ENCODE results near the gene KRTAP5-3.

The KRTAP5-3 gene

DNA sequence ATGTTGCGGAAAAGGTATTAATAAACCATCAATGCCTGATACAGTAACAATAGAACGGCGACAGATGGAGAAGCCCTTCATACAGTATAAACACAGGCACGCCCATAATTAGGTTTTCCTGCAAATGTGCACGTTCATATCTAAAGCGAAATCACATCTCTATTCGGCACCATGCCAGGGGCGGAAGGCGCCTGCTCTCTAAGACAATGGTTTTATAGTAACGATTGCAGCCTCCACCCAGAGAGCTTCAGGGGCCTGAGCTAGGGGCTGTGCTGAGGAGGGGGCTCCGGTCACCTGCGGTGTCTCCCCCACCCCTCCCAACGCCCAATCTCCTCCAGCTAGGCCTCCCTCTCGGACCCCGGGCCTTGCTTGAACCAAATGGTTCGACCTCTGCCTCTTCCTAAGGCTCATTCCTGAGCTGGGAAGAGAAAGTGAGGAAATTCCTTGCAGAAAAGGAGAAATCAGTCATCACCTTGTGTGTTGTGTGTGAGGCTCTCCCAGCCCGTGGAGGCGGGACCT lies 30.9 kb upstream of the KRTAP5-3 start:
- H3K27ac Mint-ChIP-seq: no peak overlapping the region
- no peaks in the 10 kb centered on the region for H3K36me3 Mint-ChIP-seq (ENCODE audit: low read depth)
- H3K4me3 Mint-ChIP-seq: no peak overlapping the region
- no peaks in the 10 kb centered on the region for H3K4me1 Mint-ChIP-seq (ENCODE audit: low read depth)
- no peaks in the 10 kb centered on the region for H3K9me3 Mint-ChIP-seq
- intact Hi-C loops (cut with micrococcal nuclease): no loop called here
- peaks cover 38% of the 10 kb centered on the region for H3K27me3 Mint-ChIP-seq

- H3K9me3 Mint-ChIP-seq: no peaks in the 10 kb centered on the region
- intact Hi-C loops (cut with micrococcal nuclease): no loop called here
- H3K27me3 Mint-ChIP-seq: peaks cover 42% of the 10 kb centered on the region
- no peaks in the 10 kb centered on the region for H3K36me3 Mint-ChIP-seq (ENCODE audit: low read depth)
- no peaks in the 10 kb centered on the region for H3K4me1 Mint-ChIP-seq (ENCODE audit: low read depth)
- H3K4me3 Mint-ChIP-seq: no peak overlapping the region
- H3K27ac Mint-ChIP-seq: no peak overlapping the region
Measured at GRCh38 chr11:1638344-1638743, 30.1 kb upstream of the KRTAP5-3 start.

- H3K9me3 Mint-ChIP-seq: no peaks in the 10 kb centered on the region
- H3K27ac Mint-ChIP-seq: no peak overlapping the region
Measured at GRCh38 chr11:1637628-1638027, 29.4 kb upstream of the KRTAP5-3 start.

DNA sequence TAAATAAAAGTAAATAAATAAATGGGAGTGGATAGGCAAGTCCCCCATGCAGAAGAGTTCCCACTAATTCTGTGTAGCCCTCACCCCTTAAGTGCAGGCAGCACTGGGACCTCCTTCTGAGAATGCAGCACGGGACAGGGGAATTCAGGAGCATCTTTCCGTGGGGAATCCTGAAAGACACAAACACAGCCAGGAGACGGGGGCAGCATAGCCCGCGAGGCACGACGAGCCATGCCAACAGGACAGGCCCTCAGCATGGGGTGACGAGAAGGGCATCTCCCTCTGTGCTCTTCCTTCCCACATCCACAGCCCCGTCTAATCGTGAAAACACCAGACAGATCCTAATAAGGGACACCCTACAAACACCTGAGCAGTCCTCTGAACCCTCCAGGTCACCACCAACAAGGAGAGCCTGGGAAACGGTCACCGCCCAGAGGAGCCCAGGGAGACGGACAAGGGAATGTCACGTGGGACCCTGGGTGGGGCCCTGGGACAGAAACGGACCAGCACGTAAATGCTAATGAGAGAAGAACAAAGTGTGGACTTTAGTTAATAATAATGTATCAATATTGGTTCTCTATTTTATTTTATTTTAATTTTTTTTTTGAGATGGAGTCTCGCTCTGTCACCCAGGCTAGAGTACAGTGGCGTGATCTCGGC lies 28.2 kb upstream of the KRTAP5-3 start:
- peaks cover 51% of the 10 kb centered on the region for H3K27me3 Mint-ChIP-seq
- no peaks in the 10 kb centered on the region for H3K4me1 Mint-ChIP-seq (ENCODE audit: low read depth)
- H3K27ac Mint-ChIP-seq: no peak overlapping the region
- H3K36me3 Mint-ChIP-seq (ENCODE audit: low read depth): no peaks in the 10 kb centered on the region
- intact Hi-C loops (cut with micrococcal nuclease): no loop called here
- no peaks in the 10 kb centered on the region for H3K9me3 Mint-ChIP-seq
- no peak overlapping the region for H3K4me3 Mint-ChIP-seq

More at GRCh38 chr11:1637628-1638027, 29.4 kb upstream of the KRTAP5-3 start:
- Mint-ChIP-seq H3K4me3 (no peak overlapping the region), H3K36me3 (ENCODE audit: low read depth) (no peaks in the 10 kb centered on the region), H3K4me1 (ENCODE audit: low read depth) (no peaks in the 10 kb centered on the region), H3K27me3 (peaks cover 46% of the 10 kb centered on the region)
- intact Hi-C loops (cut with micrococcal nuclease): no loop called here

DNA sequence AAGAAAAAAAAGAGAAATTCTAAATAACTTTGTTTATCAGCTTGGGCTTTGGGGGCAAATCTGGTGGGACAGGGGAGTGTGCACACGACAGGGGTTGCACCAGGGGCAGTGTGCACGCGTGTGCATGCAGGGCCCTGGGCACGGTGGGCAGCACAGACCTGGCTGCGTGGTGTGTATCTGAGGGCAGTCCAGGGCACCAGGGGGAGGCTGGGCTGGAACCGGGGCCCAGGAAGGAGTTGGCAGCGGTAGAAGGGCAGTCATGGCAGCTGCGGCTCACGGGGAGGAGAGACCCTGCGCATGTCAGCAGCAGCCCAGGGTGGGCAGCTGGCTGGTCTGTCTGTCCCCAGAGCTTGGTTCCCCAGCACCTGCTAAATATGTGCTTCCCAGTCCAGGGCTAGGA lies 25.6 kb upstream of the KRTAP5-3 start:
- no peaks in the 10 kb centered on the region for H3K36me3 Mint-ChIP-seq (ENCODE audit: low read depth)
- no peaks in the 10 kb centered on the region for H3K9me3 Mint-ChIP-seq
- no peak overlapping the region for H3K27ac Mint-ChIP-seq
- intact Hi-C loops (cut with micrococcal nuclease): no loop called here
- no peaks in the 10 kb centered on the region for H3K4me1 Mint-ChIP-seq (ENCODE audit: low read depth)
- no peak overlapping the region for H3K4me3 Mint-ChIP-seq
- H3K27me3 Mint-ChIP-seq: peaks cover 49% of the 10 kb centered on the region

DNA sequence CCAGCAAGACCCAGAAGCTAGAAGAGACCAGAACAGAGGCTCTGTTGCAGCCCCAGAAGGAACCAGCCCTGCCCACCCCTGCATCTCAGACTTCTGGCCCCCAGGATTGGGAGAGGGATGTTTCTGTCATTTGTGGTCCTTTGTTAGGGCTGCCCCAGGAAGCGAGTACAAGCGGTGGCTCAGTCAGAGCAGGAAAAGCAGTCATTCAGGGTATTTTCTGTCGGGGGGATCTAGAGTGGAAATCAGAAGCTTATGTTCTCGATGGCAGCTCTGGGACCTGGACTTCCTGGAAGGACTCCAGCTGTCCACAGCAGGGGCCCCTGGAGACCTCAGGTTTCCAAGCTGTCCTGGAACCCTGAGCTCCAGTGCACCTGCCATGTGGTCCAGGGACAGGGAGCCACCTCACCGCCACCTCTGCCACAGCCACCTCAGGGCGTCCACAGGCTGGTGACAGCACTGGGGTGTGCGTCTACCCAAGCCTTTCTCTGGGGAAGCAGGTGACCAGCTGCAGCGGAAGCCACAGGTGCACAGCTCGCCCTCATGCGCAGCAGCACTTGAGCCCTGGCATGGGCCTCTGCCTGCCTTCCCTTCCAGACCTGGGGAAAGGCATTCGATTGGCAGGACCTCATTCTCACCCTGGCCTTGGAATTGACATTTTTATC lies 23.9 kb upstream of the KRTAP5-3 start:
- H3K4me3 Mint-ChIP-seq: no peak overlapping the region
- H3K4me1 Mint-ChIP-seq (ENCODE audit: low read depth): no peaks in the 10 kb centered on the region
- no peaks in the 10 kb centered on the region for H3K9me3 Mint-ChIP-seq
- peaks cover 48% of the 10 kb centered on the region for H3K27me3 Mint-ChIP-seq
- no peak overlapping the region for H3K27ac Mint-ChIP-seq
- no peaks in the 10 kb centered on the region for H3K36me3 Mint-ChIP-seq (ENCODE audit: low read depth)
- intact Hi-C loops (cut with micrococcal nuclease): no loop called here

DNA sequence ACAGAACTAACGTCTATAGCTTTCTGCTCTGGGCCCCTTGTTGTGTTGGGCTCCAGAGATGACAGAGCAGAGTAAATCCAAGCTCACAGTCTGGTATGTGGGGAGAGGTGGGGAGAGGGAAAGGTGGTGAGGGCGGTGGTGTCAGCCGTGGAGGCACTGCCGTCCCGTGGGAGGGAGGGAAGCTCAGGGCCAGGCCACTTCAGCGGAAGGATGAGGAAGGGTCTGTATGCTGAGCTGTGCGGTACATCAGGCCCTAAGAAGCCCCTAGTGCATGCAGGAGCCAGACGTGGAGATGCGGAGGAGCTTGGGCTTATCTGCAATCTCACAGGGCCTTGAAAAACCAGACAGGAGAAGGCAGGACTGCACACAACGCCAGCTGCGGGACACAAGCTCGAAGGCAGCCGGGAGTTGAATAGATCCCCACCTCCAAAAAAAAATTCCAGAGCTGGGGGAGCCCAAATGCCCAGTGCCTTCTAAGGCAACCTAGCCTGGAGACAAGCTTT lies 22.9 kb upstream of the KRTAP5-3 start:
- no peak overlapping the region for H3K4me3 Mint-ChIP-seq
- no peak overlapping the region for H3K27ac Mint-ChIP-seq
- H3K9me3 Mint-ChIP-seq: no peaks in the 10 kb centered on the region
- intact Hi-C loops (cut with micrococcal nuclease): no loop called here
- no peaks in the 10 kb centered on the region for H3K36me3 Mint-ChIP-seq (ENCODE audit: low read depth)
- H3K27me3 Mint-ChIP-seq: peaks cover 55% of the 10 kb centered on the region
- no peaks in the 10 kb centered on the region for H3K4me1 Mint-ChIP-seq (ENCODE audit: low read depth)

DNA sequence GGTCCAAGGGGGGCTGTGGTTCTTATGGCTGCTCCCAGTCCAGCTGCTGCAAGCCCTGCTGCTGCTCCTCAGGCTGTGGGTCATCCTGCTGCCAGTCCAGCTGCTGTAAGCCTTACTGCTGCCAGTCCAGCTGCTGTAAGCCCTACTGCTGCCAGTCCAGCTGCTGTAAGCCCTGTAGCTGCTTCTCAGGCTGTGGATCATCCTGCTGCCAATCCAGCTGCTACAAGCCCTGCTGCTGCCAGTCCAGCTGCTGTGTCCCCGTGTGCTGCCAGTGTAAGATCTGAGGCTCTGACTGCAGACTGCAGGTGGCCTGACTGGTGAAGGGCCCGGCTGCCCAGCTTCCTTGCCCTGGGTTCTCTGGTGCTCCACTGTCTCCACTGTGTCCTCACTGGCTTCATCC lies 22.0 kb upstream of the KRTAP5-3 start:
- H3K4me3 Mint-ChIP-seq: no peak overlapping the region
- no peak overlapping the region for H3K27ac Mint-ChIP-seq
- no peaks in the 10 kb centered on the region for H3K9me3 Mint-ChIP-seq
- intact Hi-C loops (cut with micrococcal nuclease): no loop called here
- no peaks in the 10 kb centered on the region for H3K4me1 Mint-ChIP-seq (ENCODE audit: low read depth)
- peaks cover 59% of the 10 kb centered on the region for H3K27me3 Mint-ChIP-seq
- H3K36me3 Mint-ChIP-seq (ENCODE audit: low read depth): no peaks in the 10 kb centered on the region

DNA sequence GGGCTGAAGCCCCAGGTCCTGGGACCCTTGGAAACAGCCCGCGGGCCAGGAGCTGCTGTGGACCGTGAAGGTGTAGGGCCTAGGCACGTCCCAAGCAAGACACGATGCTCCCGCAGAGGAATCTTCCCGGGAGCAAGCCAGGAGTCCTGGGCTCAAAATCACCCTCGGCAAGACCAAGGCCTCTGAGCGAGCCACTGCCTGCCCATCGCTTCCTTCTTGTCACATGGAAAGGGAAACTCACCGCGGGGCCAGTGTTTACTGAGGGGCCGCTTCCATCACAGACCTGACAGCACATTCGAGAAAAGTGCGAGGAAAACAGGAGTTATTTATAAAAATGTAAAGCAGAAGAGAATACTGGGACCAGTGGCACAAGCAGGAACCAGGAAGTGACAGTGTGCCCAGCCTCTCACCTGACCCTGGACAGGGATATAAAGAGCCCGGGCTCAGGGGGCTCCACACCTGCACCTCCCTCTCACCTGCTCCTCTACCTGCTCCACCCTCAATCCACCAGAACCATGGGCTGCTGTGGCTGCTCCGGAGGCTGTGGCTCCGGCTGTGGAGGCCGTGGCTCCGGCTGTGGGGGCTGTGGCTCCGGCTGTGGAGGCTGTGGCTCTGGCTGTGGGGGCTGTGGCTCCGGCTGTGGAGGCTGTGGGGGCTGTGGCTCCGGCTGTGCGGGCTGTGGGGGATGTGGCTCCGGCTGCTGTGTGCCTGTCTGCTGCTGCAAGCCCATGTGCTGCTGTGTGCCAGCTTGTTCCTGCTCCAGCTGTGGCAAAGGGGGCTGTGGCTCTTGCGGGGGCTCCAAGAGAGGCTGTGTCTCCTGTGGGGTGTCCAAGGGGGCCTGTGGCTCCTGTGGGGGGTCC lies 21.3 kb upstream of the KRTAP5-3 start, which contains the start of gene KRTAP5-5:
KRTAP5-5 (plus strand) TSS at position 450 of the 860 bp plus-strand sequence; CDS start at position 516, 66 bp downstream.
- intact Hi-C loops (cut with micrococcal nuclease): no loop called here
- Mint-ChIP-seq H3K27ac (no peak within 1 kb of the TSS), H3K36me3 (ENCODE audit: low read depth) (no peaks in the 10 kb centered on the region), H3K27me3 (peaks cover 55% of the 10 kb centered on the region), H3K4me3 (no peak within 1 kb of the TSS), H3K4me1 (ENCODE audit: low read depth) (no peaks in the 10 kb centered on the region), H3K9me3 (no peaks in the 10 kb centered on the region)

DNA sequence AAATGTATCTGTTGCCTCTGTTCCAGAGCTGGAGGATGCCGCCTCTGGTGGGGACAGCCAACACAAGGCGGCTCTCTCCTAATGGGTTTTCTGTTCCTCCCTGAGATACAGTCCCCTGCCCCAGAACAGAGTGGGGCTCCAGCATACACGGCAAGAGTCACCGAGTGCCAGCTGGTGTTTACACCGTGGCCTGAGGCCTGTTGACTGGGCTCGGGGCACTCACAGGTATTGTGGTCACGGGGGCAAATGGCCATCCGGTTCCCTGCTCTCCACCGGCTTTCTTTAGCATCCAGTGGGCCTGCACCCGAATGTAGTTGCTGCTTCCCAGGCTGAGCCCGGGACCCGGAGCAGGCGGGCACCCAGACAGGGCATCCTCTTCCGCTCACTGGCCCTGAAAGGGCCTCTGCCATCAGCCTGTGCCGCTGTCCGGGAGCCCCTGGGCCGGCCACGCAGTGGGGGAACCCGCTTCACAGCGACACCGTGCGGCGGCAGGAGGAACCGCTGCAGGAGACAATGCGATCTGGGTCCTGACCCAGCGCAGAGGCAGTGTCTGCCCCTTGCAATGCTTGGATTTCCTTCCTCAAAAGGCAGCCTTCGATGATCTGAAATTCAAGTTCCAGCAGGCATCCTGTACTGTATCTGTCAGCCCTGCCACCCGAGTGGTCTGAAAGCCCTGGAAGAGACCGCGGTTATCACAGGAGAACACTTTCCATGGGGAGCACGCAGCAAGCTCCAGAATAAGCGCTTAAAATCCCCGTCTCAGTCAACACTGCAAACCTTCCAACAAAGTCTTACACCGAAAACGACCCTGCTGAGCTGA lies 20.5 kb upstream of the KRTAP5-3 start:
- intact Hi-C loops (cut with micrococcal nuclease): no loop called here
- no peak overlapping the region for H3K4me3 Mint-ChIP-seq
- no peaks in the 10 kb centered on the region for H3K4me1 Mint-ChIP-seq (ENCODE audit: low read depth)
- H3K36me3 Mint-ChIP-seq (ENCODE audit: low read depth): no peaks in the 10 kb centered on the region
- H3K27ac Mint-ChIP-seq: no peak overlapping the region
- peaks cover 56% of the 10 kb centered on the region for H3K27me3 Mint-ChIP-seq
- H3K9me3 Mint-ChIP-seq: no peaks in the 10 kb centered on the region

DNA sequence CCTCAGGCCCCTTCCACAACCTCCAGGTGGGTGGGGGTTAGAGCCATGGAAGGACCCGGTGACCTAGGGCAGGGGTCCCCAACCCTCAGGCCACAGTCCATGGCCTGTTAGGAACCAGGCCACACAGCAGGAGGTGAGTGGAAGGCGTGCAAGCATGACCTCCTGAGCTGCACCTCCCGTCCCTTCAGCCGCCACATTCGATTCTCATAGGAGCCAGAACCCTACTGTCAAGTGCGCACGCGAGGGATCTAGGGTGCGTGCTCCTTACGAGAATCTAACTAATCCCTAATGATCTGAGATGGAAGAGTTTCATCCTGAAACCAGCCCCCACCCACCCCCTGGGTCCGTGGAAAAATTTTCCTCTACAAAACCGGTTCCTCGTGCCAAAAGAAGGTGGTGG lies 17.3 kb upstream of the KRTAP5-3 start:
- intact Hi-C loops (cut with micrococcal nuclease): no loop called here
- H3K27me3 Mint-ChIP-seq: peaks cover 47% of the 10 kb centered on the region
- no peak overlapping the region for H3K4me3 Mint-ChIP-seq
- no peak overlapping the region for H3K27ac Mint-ChIP-seq
- no peaks in the 10 kb centered on the region for H3K9me3 Mint-ChIP-seq
- no peaks in the 10 kb centered on the region for H3K36me3 Mint-ChIP-seq (ENCODE audit: low read depth)
- H3K4me1 Mint-ChIP-seq (ENCODE audit: low read depth): no peaks in the 10 kb centered on the region

GRCh38 chr11:1624621-1625020 lies 16.4 kb upstream of the KRTAP5-3 start:
- H3K4me1 Mint-ChIP-seq (ENCODE audit: low read depth): peaks cover under 1% of the 10 kb centered on the region
- peaks cover 43% of the 10 kb centered on the region for H3K27me3 Mint-ChIP-seq
- no peaks in the 10 kb centered on the region for H3K36me3 Mint-ChIP-seq (ENCODE audit: low read depth)
- intact Hi-C loops (cut with micrococcal nuclease): no loop called here
- H3K4me3 Mint-ChIP-seq: no peak overlapping the region
- no peaks in the 10 kb centered on the region for H3K9me3 Mint-ChIP-seq
- H3K27ac Mint-ChIP-seq: no peak overlapping the region

DNA sequence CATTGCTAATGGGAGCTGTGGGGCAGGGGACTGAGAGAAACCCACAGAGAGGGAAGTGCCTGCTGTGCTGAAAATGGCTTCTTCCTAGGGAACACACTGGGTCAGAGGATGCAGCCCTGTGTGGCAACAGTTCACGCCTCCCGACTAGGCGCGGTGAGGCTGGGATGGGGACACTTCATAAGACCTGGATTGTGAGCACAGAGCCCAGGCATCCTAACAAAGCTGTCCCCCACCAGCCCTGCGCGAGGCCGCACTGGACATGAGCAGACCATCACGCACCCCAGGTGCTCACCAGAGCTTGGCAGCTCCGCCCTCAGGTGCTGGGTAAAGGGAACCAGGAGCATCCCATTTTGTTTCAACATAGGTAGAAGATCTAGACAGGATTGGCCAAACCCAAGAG lies 15.5 kb upstream of the KRTAP5-3 start:
- no peak overlapping the region for H3K4me3 Mint-ChIP-seq
- H3K4me1 Mint-ChIP-seq (ENCODE audit: low read depth): peaks cover 5% of the 10 kb centered on the region
- intact Hi-C loops (cut with micrococcal nuclease): no loop called here
- no peaks in the 10 kb centered on the region for H3K9me3 Mint-ChIP-seq
- no peaks in the 10 kb centered on the region for H3K36me3 Mint-ChIP-seq (ENCODE audit: low read depth)
- peaks cover 40% of the 10 kb centered on the region for H3K27me3 Mint-ChIP-seq
- no peak overlapping the region for H3K27ac Mint-ChIP-seq

Measured in dendritic cell treated with granulocyte-macrophage colony-stimulating factor and Interleukin-4, amounts not matched to agents 40 ng/mL and 50 ng/mL, for 4 days (primary cell).